ENCODE data around the gene TLCD3B.

- TF ChIP-seq CTCF (IDR thresholded peaks at IDR 0.05) (no peak), EP300 (IDR thresholded peaks at IDR 0.05) (no peak)
These were observed 46.8 kb downstream of the TLCD3B start for GRCh38 chr16:29984137-29984763.

Measured in tibial nerve (tissue), 4 donors.